ENCODE data around the gene OR6K6.

OR6K6 gene

GRCh38 chr1:158754420-158754819, at the start of gene OR6K6:
Gene OR6K6 (plus strand): TSS chr1:158754720. CDS start chr1:158754888, 168 bp downstream.
- DNase-seq, result no peak

GRCh38 chr1:158706096-158706495, 48.4 kb upstream of the OR6K6 start:
- no peak for DNase-seq

- DNase-seq, result no peak
Observed at GRCh38 chr1:158711098-158711497, 43.4 kb upstream of the OR6K6 start.

GRCh38 chr1:158714754-158715153, 39.8 kb upstream of the OR6K6 start:
- no peak for DNase-seq

- DNase-seq, result no peak
Observed at GRCh38 chr1:158716335-158716734, 38.2 kb upstream of the OR6K6 start.

GRCh38 chr1:158717344-158717743, 37.2 kb upstream of the OR6K6 start:
- no peak for DNase-seq

GRCh38 chr1:158719664-158720063, 34.9 kb upstream of the OR6K6 start:
- DNase-seq, result no peak

GRCh38 chr1:158720620-158721019, 33.9 kb upstream of the OR6K6 start, which contains the start of gene OR6K3:
Gene OR6K3 (minus strand): TSS chr1:158720720. CDS start chr1:158718115, 2,605 bp downstream.
- no peak for DNase-seq

GRCh38 chr1:158724442-158724841, 30.1 kb upstream of the OR6K6 start:
- no peak for DNase-seq

- DNase-seq, result no peak
Observed at GRCh38 chr1:158728510-158729225, 25.9 kb upstream of the OR6K6 start.

- no peak for DNase-seq
Observed at GRCh38 chr1:158730453-158730852, 24.1 kb upstream of the OR6K6 start.

GRCh38 chr1:158731707-158732106, 22.8 kb upstream of the OR6K6 start:
- DNase-seq, result no peak

GRCh38 chr1:158732524-158732923, 22.0 kb upstream of the OR6K6 start:
- DNase-seq, result no peak

GRCh38 chr1:158735848-158736247, 18.7 kb upstream of the OR6K6 start:
- DNase-seq, result no peak

- DNase-seq, result no peak
Observed at GRCh38 chr1:158752155-158752712, 2.3 kb upstream of the OR6K6 start.

- DNase-seq, result no peak
Observed at GRCh38 chr1:158771950-158772866, 17.7 kb downstream of the OR6K6 start, which contains the start of gene OR6N1. Gene OR6N1 (minus strand): TSS chr1:158772195. CDS start chr1:158766682, 5,513 bp downstream.

GRCh38 chr1:158781104-158781503, 26.6 kb downstream of the OR6K6 start, which contains the start of gene OR6N2:
Gene OR6N2 (minus strand): TSS chr1:158781204. CDS start chr1:158777635, 3,569 bp downstream.
- no peak for DNase-seq

GRCh38 chr1:158793604-158794003, 39.1 kb downstream of the OR6K6 start:
- DNase-seq, result no peak

GRCh38 chr1:158794247-158794646, 39.7 kb downstream of the OR6K6 start:
- DNase-seq, result no peak

- DNase-seq, result no peak
Observed at GRCh38 chr1:158798531-158798930, 44.0 kb downstream of the OR6K6 start.

GRCh38 chr1:158799689-158800088, 45.2 kb downstream of the OR6K6 start:
- no peak for DNase-seq

- DNase-seq, result no peak
Observed at GRCh38 chr1:158800526-158800925, 46.0 kb downstream of the OR6K6 start.

- DNase-seq, result no peak
Observed at GRCh38 chr1:158801396-158801795, 46.9 kb downstream of the OR6K6 start.
